ENCODE measurements around the gene FOXL1. TPM values are rescaled to one million over a fixed set of nuclear protein-coding genes. Genes with fewer than 3 reads are reported as not detected.

The FOXL1 gene
- total RNA-seq (2014; rRNA removed; shearing (Covaris generic)): 10.8 and 11.3 TPM in 2 replicates
- 8.0 and 19.3 TPM in 2 replicates for polyA plus RNA-seq (2014; cell fraction: nucleus; rRNA removed)

DNA sequence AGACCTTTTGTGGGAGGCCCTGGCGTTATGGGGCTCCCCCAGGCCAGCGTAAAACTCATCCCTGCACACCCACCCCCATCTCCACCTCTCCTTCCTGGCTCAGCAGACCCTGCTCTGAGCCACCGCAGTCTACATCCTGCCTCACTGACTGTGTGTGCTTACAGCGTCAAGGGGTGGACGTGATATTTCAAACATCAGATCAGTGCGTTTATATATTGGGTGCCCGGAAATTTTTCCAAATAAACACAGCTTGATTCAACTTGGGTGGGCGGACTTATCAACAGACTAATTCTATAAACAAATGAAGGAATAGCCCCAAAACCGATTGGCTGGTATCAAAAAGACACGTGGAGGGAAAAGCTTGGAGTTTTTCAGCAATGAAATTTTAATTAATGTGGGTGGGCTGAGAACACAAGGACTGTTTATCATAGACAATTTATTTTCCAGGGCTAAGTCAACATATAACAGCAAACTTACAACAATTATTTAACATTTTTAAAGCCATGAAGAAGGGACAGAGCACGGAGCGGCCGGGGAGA lies at the start of gene FOXL1:
Gene FOXL1, plus strand, starts transcription at position 489 of the 539 bp plus-strand sequence. CDS start 175 bp downstream, outside the sequence.
- no peak for DNase-seq (ENCODE audit: extremely low read depth, low read depth)

- DNase-seq (ENCODE audit: extremely low read depth, low read depth): no peak
Measured at GRCh38 chr16:86529160-86529559, 49.2 kb upstream of the FOXL1 start.

GRCh38 chr16:86530251-86531190 lies 47.8 kb upstream of the FOXL1 start:
- DNase-seq (ENCODE audit: extremely low read depth, low read depth): no peak

- DNase-seq (ENCODE audit: extremely low read depth, low read depth): no peak
Measured at GRCh38 chr16:86531191-86531545, 47.2 kb upstream of the FOXL1 start.

- no peak for DNase-seq (ENCODE audit: extremely low read depth, low read depth)
Measured at GRCh38 chr16:86531641-86532525, 46.5 kb upstream of the FOXL1 start.

DNA sequence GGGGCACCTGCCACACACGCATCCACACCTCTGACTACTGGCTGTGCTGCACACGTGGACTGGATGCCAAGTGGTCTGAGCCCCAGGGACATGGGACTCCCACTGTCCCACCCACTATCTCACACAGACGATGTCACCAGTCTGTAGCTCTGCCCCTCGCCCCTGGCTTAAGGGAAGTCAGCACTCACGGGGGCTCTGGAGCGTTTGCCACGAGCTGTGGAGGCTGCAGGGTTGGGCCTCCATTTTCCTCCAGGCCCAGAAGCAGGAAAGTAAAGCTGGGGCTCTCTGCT lies 45.9 kb upstream of the FOXL1 start:
- DNase-seq (ENCODE audit: extremely low read depth, low read depth): no peak

DNA sequence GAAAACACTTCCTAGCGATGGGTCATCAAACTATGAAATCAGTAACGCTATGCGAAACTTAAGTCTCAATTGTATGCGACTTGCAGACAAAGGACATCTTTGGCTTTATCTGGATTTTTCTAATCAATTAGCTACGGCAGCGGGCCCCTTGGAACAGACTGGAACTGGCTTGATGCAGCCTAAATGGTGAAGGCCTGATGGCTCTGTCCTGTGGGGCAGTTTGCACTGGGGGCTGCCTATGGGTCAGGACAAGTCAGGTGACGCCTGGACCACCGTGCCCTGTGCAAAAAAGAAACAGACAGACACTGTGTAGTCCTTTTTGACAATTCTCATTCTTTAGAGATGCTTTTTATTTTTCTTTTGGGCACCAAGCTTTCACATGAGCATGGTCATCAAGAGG lies 45.3 kb upstream of the FOXL1 start:
- no peak for DNase-seq (ENCODE audit: extremely low read depth, low read depth)

DNA sequence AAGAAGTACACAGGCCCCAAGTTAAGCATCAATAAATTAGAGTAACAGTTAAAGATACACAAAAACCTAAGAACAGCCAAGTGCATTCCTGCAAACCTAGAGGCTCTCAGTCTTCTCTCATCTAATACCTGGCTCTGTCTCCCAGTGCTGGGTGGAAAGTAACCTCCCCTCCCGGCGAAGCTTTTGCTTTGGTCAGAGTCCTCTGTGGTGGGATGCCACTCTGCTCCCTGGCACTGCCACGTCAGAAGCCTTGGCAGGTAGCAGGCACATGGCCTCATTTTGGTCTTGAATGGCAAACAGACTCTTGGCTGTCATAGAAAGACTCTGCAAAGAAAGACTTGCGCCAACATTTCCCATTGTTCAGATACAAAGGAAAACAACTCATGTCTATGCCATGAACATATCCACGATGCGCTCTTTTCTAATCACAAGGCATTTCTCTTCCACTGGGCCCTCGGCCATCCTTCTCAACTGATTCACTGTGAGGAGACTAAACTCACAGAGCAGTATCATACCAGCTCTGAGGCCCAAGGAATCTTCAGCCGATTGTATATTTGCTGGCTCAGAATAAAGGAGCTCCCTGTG lies 44.5 kb upstream of the FOXL1 start:
- no peak for DNase-seq (ENCODE audit: extremely low read depth, low read depth)

DNA sequence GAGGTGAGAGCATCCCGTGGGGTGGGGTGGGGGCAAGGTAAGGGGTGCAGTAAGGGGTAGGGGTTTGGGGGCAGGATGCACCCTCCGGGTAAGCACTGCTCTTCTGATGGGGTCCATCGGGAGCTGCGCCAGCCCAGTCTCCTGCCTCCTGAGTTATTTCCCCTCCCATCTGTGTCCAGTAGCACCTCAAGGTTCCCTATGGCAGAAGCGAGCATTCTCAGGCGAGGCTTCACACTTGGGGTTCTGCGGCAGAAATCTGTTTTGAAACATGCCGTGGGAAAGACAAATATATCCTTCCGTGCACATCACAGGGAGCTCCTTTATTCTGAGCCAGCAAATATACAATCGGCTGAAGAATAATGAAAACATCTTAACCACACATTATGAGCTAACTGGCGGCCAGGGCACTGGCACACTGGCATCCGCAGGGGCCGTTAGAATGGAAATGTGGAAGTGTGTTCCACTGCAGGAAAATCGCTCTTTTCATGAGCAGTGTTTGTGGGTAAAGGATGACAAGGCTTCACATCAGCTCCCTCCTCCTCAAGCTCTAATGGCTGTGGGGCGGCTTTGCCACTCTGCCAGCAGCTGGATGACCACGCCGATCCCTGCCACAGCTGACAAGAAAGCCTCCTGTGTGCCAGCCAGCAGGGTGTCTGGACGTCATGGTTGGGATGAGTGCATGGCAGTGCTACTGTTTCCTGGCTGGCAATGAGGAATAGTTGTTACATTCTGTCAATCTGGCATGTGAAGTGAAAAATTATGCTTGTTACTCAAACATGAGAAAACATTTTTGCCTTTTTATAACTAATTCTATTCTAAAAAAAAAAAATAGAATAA lies 43.4 kb upstream of the FOXL1 start:
- no peak for DNase-seq (ENCODE audit: extremely low read depth, low read depth)

DNA sequence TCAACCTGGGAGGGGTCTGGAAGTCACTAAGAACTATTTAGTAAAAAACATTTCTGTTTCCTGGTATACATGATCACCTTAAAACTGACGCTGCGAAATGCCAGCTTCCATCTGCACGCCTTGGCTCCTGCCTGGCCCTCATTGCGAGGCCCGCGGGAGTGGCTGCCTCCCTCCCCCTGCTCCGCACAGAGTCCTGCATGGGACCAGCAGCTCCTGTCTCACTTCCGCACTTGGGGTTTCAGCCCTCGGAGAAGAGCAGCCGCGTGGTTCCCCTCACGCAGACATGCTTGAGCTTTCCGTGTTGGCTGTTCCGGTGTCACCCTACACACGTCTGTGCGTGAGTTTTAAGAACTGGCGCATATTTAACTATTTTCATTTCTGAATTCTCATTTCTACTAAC lies 41.7 kb upstream of the FOXL1 start:
- no peak for DNase-seq (ENCODE audit: extremely low read depth, low read depth)

- DNase-seq (ENCODE audit: extremely low read depth, low read depth): no peak
Measured at GRCh38 chr16:86537486-86537885, 40.9 kb upstream of the FOXL1 start.

GRCh38 chr16:86538196-86538780 lies 40.1 kb upstream of the FOXL1 start:
- no peak for DNase-seq (ENCODE audit: extremely low read depth, low read depth)

DNA sequence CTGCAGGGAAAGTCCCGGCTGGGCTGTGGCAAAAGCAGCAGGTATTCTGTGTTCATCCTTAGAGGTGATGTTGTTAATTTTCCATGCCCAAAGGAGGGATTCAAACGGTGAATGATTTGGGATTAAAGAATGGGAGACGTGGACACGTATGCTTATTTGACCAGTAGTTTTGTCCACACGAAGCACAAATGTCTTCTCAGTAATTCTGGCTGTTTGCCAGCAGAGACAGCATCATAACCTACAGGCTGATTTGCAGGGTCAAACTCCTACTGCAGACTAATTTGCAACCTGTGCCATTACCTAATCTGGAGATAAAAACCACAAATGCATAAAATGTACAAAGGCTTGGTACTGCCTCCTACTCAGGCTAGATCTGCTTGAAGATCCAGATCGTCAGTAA lies 37.5 kb upstream of the FOXL1 start:
- no peak for DNase-seq (ENCODE audit: extremely low read depth, low read depth)

DNA sequence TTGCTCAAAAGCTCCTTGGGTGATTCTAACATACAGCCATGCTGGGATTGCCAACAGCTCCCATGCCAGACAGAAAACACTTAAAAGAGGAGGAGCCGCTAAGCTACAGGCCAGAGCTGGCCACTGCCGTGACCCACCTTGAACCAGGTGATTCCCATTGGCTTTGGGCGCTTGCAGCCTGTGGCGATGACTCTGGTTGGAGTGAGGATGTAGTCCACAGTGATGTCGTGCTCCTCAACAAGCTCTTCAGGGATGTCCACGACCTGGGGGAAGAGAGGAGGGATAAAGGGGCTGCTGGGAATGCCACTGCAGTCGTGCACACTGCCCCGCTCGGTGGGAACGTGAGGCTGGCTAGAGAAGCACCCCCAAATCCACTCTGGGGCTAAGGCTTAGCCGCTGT lies 36.8 kb upstream of the FOXL1 start:
- no peak for DNase-seq (ENCODE audit: extremely low read depth, low read depth)

- DNase-seq (ENCODE audit: extremely low read depth, low read depth): no peak
Measured at GRCh38 chr16:86542756-86543750, 35.3 kb upstream of the FOXL1 start.

DNA sequence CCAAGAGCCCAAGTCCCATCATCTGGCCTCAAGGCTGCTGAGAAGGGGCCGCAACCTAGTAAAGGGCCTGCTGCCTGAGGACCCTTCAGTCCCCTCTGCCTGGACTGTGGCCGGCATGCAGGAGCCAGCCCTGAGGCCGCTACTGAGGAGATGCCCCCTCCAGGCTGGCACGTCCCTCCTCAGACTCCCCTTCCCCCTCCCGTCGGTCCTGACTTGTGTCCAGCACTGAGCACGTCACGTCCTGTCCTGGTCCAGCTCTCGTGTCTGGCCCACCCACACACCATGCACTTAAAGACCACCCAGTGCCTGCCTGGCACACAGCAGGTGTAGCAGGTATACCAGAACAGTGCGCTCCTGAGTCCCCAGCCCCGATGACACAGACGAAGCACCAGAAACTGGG lies 32.9 kb upstream of the FOXL1 start:
- no peak for DNase-seq (ENCODE audit: extremely low read depth, low read depth)

DNA sequence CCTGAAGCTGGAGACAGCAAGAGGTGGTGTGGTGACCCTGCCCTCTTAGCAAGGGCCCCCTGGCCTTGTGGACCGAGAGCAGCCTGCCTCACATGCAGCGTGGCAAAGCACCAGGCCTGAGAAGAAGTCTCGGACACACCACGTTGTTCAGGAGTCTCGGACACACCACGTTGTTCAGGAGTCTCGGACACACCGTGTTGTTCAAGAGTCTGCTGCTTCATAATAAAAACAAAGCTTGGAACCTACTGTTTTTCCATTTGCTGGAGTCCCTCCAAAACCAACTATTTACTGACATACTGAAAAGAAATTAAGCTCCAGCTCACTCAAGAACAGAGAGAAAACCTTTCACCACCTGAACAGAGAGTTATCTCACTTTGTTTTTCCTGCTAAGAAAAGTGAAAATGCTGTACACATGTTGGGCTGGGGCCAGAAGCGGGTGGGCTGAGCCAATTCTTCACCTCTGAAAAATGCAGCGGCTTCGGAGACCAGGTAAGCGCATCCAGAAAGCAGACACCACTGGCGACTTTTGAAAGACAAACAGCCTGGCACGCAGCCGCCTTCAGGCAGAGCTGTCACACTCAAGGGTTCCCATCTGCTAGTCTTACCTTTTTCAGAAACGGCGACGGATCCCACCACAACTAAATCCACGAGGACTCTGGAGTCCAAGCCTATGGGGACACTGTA lies 32.3 kb upstream of the FOXL1 start:
- no peak for DNase-seq (ENCODE audit: extremely low read depth, low read depth)

DNA sequence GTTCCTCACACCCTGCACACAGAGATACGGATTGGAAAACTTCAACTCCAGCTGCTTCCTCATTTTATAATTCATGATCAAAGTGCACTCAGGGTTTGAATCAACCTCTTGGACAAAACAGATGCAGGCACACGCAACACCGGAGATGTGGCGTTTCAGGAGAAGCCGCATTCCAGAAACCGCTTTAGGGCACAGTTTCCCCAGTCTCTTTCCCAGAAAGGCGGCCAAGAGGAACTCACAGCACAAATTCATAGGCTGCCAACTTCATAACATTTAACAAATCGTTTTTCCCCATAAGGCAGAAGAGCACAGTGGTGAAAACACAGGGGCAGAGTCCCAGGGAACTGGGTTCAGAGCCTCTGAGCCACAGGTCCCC lies 31.7 kb upstream of the FOXL1 start:
- DNase-seq (ENCODE audit: extremely low read depth, low read depth): no peak
